GM23338 (cell line): ENCODE results near the gene GLB1L3.

Experiments
- EZH2 ChIP-seq: fragments of 200-600 bp; sonication (generic); IDR thresholded peaks from one replicate; pipeline ENCODE4 v1.8.0; 2017; ENCODE audit warnings: antibody characterized with exemption, mild to moderate bottlenecking, low read depth; ENCODE audit not compliant: unreplicated experiment
- POLR2AphosphoS5 ChIP-seq: IDR thresholded peaks from 2 replicates; pipeline ENCODE4 v1.6.1; 2016; ENCODE audit warnings: antibody characterized with exemption, low read depth
- TF ChIP-seq, protein P1 (sequence below), 2 experiments: fragments of 200-600 bp in 1 of 2; sonication (generic) in 1 of 2; conservative IDR thresholded peaks; 2 replicates each; pipeline versions ENCODE4 v1.5.1 to v1.6.1; 2016 to 2017; ENCODE audit warnings: antibody characterized with exemption in 2 of 2, low read depth in 2 of 2, mild to moderate bottlenecking in 2 of 2, moderate library complexity in 1 of 2
- TF ChIP-seq, protein P2 (sequence below): IDR thresholded peaks from 2 replicates; pipeline ENCODE4 v1.6.1; 2016; ENCODE audit warnings: antibody characterized with exemption
- TF ChIP-seq, protein P3 (sequence below): IDR thresholded peaks from one replicate; pipeline ENCODE4 v1.6.1; 2018; ENCODE audit warnings: antibody characterized with exemption; ENCODE audit not compliant: unreplicated experiment

DNA sequence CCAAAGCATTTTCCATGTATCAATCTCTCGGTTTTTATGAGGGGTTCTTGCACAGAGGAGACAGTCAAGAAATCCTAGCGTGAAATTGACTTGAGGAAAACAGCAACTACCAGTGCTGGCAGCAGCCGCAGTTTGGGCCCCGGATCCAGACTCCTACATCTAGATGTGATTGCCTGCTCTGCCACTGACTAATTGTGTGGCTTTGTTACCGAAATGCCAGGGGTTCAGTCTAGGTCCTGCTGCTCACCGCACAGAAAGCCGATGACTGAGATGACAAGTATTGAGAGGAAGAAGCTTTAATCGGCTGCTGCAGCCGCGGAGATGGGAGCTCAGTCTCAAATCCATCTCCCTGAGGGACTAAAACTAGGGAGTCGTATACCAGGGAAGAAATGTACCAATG lies 8.2 kb upstream of the GLB1L3 start:
- TF ChIP-seq, protein P1, sequence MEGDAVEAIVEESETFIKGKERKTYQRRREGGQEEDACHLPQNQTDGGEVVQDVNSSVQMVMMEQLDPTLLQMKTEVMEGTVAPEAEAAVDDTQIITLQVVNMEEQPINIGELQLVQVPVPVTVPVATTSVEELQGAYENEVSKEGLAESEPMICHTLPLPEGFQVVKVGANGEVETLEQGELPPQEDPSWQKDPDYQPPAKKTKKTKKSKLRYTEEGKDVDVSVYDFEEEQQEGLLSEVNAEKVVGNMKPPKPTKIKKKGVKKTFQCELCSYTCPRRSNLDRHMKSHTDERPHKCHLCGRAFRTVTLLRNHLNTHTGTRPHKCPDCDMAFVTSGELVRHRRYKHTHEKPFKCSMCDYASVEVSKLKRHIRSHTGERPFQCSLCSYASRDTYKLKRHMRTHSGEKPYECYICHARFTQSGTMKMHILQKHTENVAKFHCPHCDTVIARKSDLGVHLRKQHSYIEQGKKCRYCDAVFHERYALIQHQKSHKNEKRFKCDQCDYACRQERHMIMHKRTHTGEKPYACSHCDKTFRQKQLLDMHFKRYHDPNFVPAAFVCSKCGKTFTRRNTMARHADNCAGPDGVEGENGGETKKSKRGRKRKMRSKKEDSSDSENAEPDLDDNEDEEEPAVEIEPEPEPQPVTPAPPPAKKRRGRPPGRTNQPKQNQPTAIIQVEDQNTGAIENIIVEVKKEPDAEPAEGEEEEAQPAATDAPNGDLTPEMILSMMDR (conservative IDR thresholded peaks at IDR 0.05; ENCODE audit: low read depth in 2 of 2) = no peak
- no peak for TF ChIP-seq POLR2AphosphoS5
- no peak for TF ChIP-seq EZH2
- TF ChIP-seq, protein P2, sequence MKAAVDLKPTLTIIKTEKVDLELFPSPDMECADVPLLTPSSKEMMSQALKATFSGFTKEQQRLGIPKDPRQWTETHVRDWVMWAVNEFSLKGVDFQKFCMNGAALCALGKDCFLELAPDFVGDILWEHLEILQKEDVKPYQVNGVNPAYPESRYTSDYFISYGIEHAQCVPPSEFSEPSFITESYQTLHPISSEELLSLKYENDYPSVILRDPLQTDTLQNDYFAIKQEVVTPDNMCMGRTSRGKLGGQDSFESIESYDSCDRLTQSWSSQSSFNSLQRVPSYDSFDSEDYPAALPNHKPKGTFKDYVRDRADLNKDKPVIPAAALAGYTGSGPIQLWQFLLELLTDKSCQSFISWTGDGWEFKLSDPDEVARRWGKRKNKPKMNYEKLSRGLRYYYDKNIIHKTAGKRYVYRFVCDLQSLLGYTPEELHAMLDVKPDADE = no peak
- TF ChIP-seq, protein P3, sequence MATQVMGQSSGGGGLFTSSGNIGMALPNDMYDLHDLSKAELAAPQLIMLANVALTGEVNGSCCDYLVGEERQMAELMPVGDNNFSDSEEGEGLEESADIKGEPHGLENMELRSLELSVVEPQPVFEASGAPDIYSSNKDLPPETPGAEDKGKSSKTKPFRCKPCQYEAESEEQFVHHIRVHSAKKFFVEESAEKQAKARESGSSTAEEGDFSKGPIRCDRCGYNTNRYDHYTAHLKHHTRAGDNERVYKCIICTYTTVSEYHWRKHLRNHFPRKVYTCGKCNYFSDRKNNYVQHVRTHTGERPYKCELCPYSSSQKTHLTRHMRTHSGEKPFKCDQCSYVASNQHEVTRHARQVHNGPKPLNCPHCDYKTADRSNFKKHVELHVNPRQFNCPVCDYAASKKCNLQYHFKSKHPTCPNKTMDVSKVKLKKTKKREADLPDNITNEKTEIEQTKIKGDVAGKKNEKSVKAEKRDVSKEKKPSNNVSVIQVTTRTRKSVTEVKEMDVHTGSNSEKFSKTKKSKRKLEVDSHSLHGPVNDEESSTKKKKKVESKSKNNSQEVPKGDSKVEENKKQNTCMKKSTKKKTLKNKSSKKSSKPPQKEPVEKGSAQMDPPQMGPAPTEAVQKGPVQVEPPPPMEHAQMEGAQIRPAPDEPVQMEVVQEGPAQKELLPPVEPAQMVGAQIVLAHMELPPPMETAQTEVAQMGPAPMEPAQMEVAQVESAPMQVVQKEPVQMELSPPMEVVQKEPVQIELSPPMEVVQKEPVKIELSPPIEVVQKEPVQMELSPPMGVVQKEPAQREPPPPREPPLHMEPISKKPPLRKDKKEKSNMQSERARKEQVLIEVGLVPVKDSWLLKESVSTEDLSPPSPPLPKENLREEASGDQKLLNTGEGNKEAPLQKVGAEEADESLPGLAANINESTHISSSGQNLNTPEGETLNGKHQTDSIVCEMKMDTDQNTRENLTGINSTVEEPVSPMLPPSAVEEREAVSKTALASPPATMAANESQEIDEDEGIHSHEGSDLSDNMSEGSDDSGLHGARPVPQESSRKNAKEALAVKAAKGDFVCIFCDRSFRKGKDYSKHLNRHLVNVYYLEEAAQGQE = no peak
